Measurements from ENCODE around the gene GCNT2.

- TF ChIP-seq POLR2A (IDR thresholded peaks at IDR 0.05; ENCODE audit: control extremely low read depth in 1 of 2, low read depth in 2 of 2, low read length in 2 of 2) = no peak
- TF ChIP-seq HDAC2 (IDR thresholded peaks at IDR 0.05; ENCODE audit: borderline replicate concordance in 1 of 2, low read depth in 2 of 2, low read length in 2 of 2) = no peak
- TF ChIP-seq EZH2 (IDR thresholded peaks at IDR 0.05; ENCODE audit: low read depth, low read length, severe bottlenecking) = no peak
- no peak for TF ChIP-seq ASH2L (IDR thresholded peaks at IDR 0.05; ENCODE audit: low read length)
- no peak for TF ChIP-seq CTCF (IDR thresholded peaks at IDR 0.05; ENCODE audit: control extremely low read depth in 1 of 3, insufficient read depth in 1 of 3, low read depth in 1 of 3, low read length in 3 of 3)
- no peak for TF ChIP-seq BRCA1 (IDR thresholded peaks at IDR 0.05; ENCODE audit: low read depth, low read length)
- TF ChIP-seq CHD1 (IDR thresholded peaks at IDR 0.05; ENCODE audit: low read depth, low read length) = no peak
- TF ChIP-seq GABPA (IDR thresholded peaks at IDR 0.05; ENCODE audit: borderline replicate concordance, insufficient read depth, low read length) = no peak
- TF ChIP-seq KDM5A (IDR thresholded peaks at IDR 0.05; ENCODE audit: low read length) = no peak
- no peak for TF ChIP-seq CTBP2 (IDR thresholded peaks at IDR 0.05; ENCODE audit: borderline replicate concordance, insufficient read depth, insufficient read length, low read length)
- no peak for TF ChIP-seq POLR2AphosphoS5 (IDR thresholded peaks at IDR 0.05; ENCODE audit: low read depth, low read length)
- no peak for TF ChIP-seq EP300 (IDR thresholded peaks at IDR 0.05; ENCODE audit: borderline replicate concordance in 1 of 2, low read depth in 2 of 2, low read length in 2 of 2)
These were observed 48.4 kb downstream of the GCNT2 start for GRCh38 chr6:10569392-10570127.
